Liver (tissue), 9 donors: Measurements from ENCODE around the gene RNF13. TPM values are rescaled to one million over a fixed set of nuclear protein-coding genes. Genes with fewer than 3 reads are reported as not detected.

Experiments
- DNase-seq: peaks from one replicate; pipeline ENCODE4 v3.0.0-alpha.2; 2017; ENCODE audit warnings: low spot score
- H3K27ac ChIP-seq, 2 donors: one replicate each; pipeline ENCODE4 v1.7.0; 2013; ENCODE audit warnings: inconsistent platforms in 2 of 2, low read length in 2 of 2, control low read depth in 1 of 2, low read depth in 1 of 2, mild to moderate bottlenecking in 1 of 2
- H3K27me3 ChIP-seq, 4 donors: one replicate each; pipeline versions ENCODE4 v1.6.1 to v1.7.0; 2013; ENCODE audit warnings: low read length in 3 of 4, inconsistent platforms in 1 of 4, mild to moderate bottlenecking in 1 of 4, moderate library complexity in 1 of 4; ENCODE audit not compliant: control insufficient read depth in 4 of 4, insufficient read depth in 4 of 4
- H3K36me3 ChIP-seq, 4 donors: one replicate each; pipeline versions ENCODE4 v1.6.1 to v1.7.0; 2013; ENCODE audit warnings: low read length in 3 of 4, mild to moderate bottlenecking in 3 of 4, low read depth in 1 of 4, moderate library complexity in 1 of 4; ENCODE audit not compliant: control insufficient read depth in 4 of 4, insufficient read depth in 3 of 4
- H3K4me1 ChIP-seq, 4 donors: one replicate each; pipeline versions ENCODE4 v1.6.1 to v1.7.0; 2013; ENCODE audit warnings: low read length in 3 of 4, mild to moderate bottlenecking in 3 of 4, moderate library complexity in 1 of 4; ENCODE audit not compliant: control insufficient read depth in 4 of 4, insufficient read depth in 4 of 4
- H3K4me3 ChIP-seq, 3 donors: one replicate each; pipeline versions ENCODE4 v1.6.1 to v1.7.0; 2013; ENCODE audit warnings: low read length in 3 of 3, control low read depth in 1 of 3, low read depth in 1 of 3, mild to moderate bottlenecking in 1 of 3
- H3K9ac ChIP-seq, 2 donors: one replicate each; pipeline ENCODE4 v1.7.0; 2013; ENCODE audit warnings: low read length in 2 of 2, mild to moderate bottlenecking in 2 of 2, moderate library complexity in 2 of 2, control low read depth in 1 of 2, low read depth in 1 of 2
- H3K9me3 ChIP-seq, 4 donors: one replicate each; pipeline versions ENCODE4 v1.6.1 to v1.7.0; 2013; ENCODE audit warnings: low read length in 3 of 4; ENCODE audit not compliant: control insufficient read depth in 4 of 4
- ATF3 ChIP-seq: IDR thresholded peaks from 2 replicates; pipeline ENCODE4 v1.6.1; 2016; ENCODE audit warnings: antibody characterized with exemption
- CTCF ChIP-seq: fragments of 150-350 bp; IDR thresholded peaks from 2 replicates; pipeline ENCODE4 v1.5.1; 2017; ENCODE audit warnings: improper control_type of control experiment, low read depth, low read length; ENCODE audit not compliant: missing input control
- EGR1 ChIP-seq, 2 donors: IDR thresholded peaks; 2 replicates each; pipeline ENCODE4 v1.6.1; 2016 to 2018; ENCODE audit warnings: antibody characterized with exemption in 2 of 2, low read depth in 2 of 2
- FOXA2 ChIP-seq: IDR thresholded peaks from 2 replicates; pipeline ENCODE4 v1.6.1; 2016; ENCODE audit warnings: antibody characterized with exemption
- GABPA ChIP-seq, 2 donors: IDR thresholded peaks in 1 of 2; conservative IDR thresholded peaks in 1 of 2; 2 replicates each; pipeline ENCODE4 v1.6.1; 2016; ENCODE audit warnings: antibody characterized with exemption in 2 of 2, mild to moderate bottlenecking in 1 of 2, moderate library complexity in 1 of 2
- HNF4A ChIP-seq, 2 donors: conservative IDR thresholded peaks; 2 replicates each; pipeline ENCODE4 v1.6.1; 2016; ENCODE audit warnings: antibody characterized with exemption in 2 of 2, mild to moderate bottlenecking in 2 of 2
- HNF4G ChIP-seq: IDR thresholded peaks from 2 replicates; pipeline ENCODE4 v1.6.1; 2016; ENCODE audit warnings: antibody characterized with exemption
- JUND ChIP-seq, 2 donors: IDR thresholded peaks; 2 replicates each; pipeline ENCODE4 v1.6.1; 2016; ENCODE audit warnings: antibody characterized with exemption in 2 of 2
- NR2F2 ChIP-seq: IDR thresholded peaks from 2 replicates; pipeline ENCODE4 v1.6.1; 2016; ENCODE audit warnings: antibody characterized with exemption
- REST ChIP-seq: IDR thresholded peaks from 2 replicates; pipeline ENCODE4 v1.6.1; 2016; ENCODE audit warnings: antibody characterized with exemption, mild to moderate bottlenecking
- RXRA ChIP-seq, 2 donors: IDR thresholded peaks; 2 replicates each; pipeline ENCODE4 v1.6.1; 2017 to 2018; ENCODE audit warnings: antibody characterized with exemption in 2 of 2, mild to moderate bottlenecking in 1 of 2
- SP1 ChIP-seq: IDR thresholded peaks from 2 replicates; pipeline ENCODE4 v1.6.1; 2018; ENCODE audit warnings: antibody characterized with exemption, mild to moderate bottlenecking
- TAF1 ChIP-seq: conservative IDR thresholded peaks from 2 replicates; pipeline ENCODE4 v1.6.1; 2016; ENCODE audit warnings: antibody characterized with exemption, mild to moderate bottlenecking
- YY1 ChIP-seq: IDR thresholded peaks from 2 replicates; pipeline ENCODE4 v1.6.1; 2016; ENCODE audit warnings: antibody characterized with exemption, mild to moderate bottlenecking
- WGBS: extraction: QIAGEN DNeasy Blood & Tissue Kit; methylation state at CpG from one replicate; pipeline ENCODE4 v1.1.7; 2013; 5-methylcytosine and 5-hydroxymethylcytosine counted together
- polyA plus RNA-seq, 2 donors: library from polyadenylated mRNA; stranded (reverse) in 1 of 2; unstranded in 1 of 2; fragments of 200-250 nt in 1 of 2; fragments of >200 nt in 1 of 2; fragmentation: Nextera tagmentation in 1 of 2; extraction: Ambion mirVana in 1 of 2; gene quantifications; one replicate each; pipeline versions ENCODE4 v1.2.1 to v1.2.3, GENCODE V29; 2013 to 2015
- total RNA-seq, 2 donors: library from RNA; depleted of rRNA; stranded (reverse); fragments of >200 nt; gene quantifications; one replicate each; pipeline ENCODE4 v1.2.3, GENCODE V29; 2014
- donor health status: healthy.
- donor health status: healthy.
- donor health status: healthy.
- donor health status: healthy.
- donor health status: healthy.

The RNF13 gene
- total and polyA plus RNA-seq, 4 donors, result 31.3 to 70.5 (median 59.9) TPM

- 95% methylated on average over 7 of the region's 7 CpGs for WGBS
Measured at GRCh38 chr3:149947231-149947630, 134.2 kb downstream of the RNF13 start.

GRCh38 chr3:149949181-149949580, 136.2 kb downstream of the RNF13 start:
- H3K27me3 ChIP-seq, result no peaks in the 10 kb centered on the region
- TF ChIP-seq JUND (IDR thresholded peaks at IDR 0.05) (no peak), FOXA2 (no peak), NR2F2 (no peak)
- H3K4me1 ChIP-seq, result peaks cover 0 to 4% (median 2%) of the 10 kb centered on the region in 4 donors
- H3K27ac ChIP-seq, result no peak overlapping the region
- H3K36me3 ChIP-seq, result peaks cover 0 to 11% (median 2%) of the 10 kb centered on the region in 4 donors
- no peak overlapping the region for H3K9ac ChIP-seq
- DNase-seq, result no peak
- no peaks in the 10 kb centered on the region for H3K9me3 ChIP-seq
- no peak overlapping the region for H3K4me3 ChIP-seq
- WGBS, result 98% methylated on average over 2 of the region's 2 CpGs

More at GRCh38 chr3:149947231-149947630, 134.2 kb downstream of the RNF13 start:
- H3K4me1 ChIP-seq, result peaks cover 0 to 3% (median 0%) of the 10 kb centered on the region in 4 donors
- TF ChIP-seq YY1, result no peak
- TF ChIP-seq ATF3, result no peak
- no peak for TF ChIP-seq SP1
- TF ChIP-seq GABPA (IDR thresholded peaks at IDR 0.05 in 1 of 2, conservative IDR thresholded peaks at IDR 0.05 in 1 of 2), result no peak
- TF ChIP-seq HNF4A (conservative IDR thresholded peaks at IDR 0.05), result no peak
- TF ChIP-seq HNF4G, result no peak
- no peak for TF ChIP-seq REST
- TF ChIP-seq TAF1, result no peak
- TF ChIP-seq EGR1 (IDR thresholded peaks at IDR 0.05; ENCODE audit: low read depth in 2 of 2), result no peak
- TF ChIP-seq RXRA (IDR thresholded peaks at IDR 0.05), result no peak
- TF ChIP-seq JUND (IDR thresholded peaks at IDR 0.05), result no peak
- TF ChIP-seq NR2F2, result no peak
- TF ChIP-seq CTCF, result no peak
- no peak overlapping the region for H3K4me3 ChIP-seq
- no peaks in the 10 kb centered on the region for H3K27me3 ChIP-seq
- peaks cover 0 to 9% (median 4%) of the 10 kb centered on the region in 4 donors for H3K36me3 ChIP-seq
- no peaks in the 10 kb centered on the region for H3K9me3 ChIP-seq
- H3K9ac ChIP-seq, result no peak overlapping the region
- DNase-seq, result no peak
- no peak overlapping the region for H3K27ac ChIP-seq
